ENCODE data around the gene ARHGEF2. TPM values are rescaled to one million over a fixed set of nuclear protein-coding genes. Genes with fewer than 3 reads are reported as not detected.

ARHGEF2 gene
- total and polyA plus RNA-seq, 2 of the 13 experiments (the other 11 are each of a cell fraction or from before 2014, with no cell fraction given) = 16.1 to 32.1 TPM

- Histone ChIP-seq H3K4me2 (ENCODE audit: low read depth, low read length) (no peak overlapping the region), H3K4me1 (ENCODE audit: insufficient read depth, low read length) (no peaks in the 10 kb centered on the region), H2AFZ (ENCODE audit: low read length) (no peak overlapping the region), H3K79me2 (ENCODE audit: insufficient read depth, low read length) (no peaks in the 10 kb centered on the region), H3K4me3 (replicated peaks in 1 of 3; ENCODE audit: insufficient read depth in 1 of 3, low read depth in 2 of 3, low read length in 3 of 3) (no peak overlapping the region), H3K9ac (ENCODE audit: insufficient read depth, low read depth, low read length) (no peak overlapping the region), H4K20me1 (ENCODE audit: insufficient read depth, low read length) (no peaks in the 10 kb centered on the region), H3K9me3 (ENCODE audit: low read length) (no peaks in the 10 kb centered on the region), H3K27ac (ENCODE audit: extremely low read length, insufficient read depth, low read length) (no peak overlapping the region), H3K27me3 (ENCODE audit: control insufficient read depth in 1 of 2, insufficient read depth in 2 of 2, low read length in 2 of 2) (no peaks in the 10 kb centered on the region), H3K36me3 (replicated peaks in 1 of 2; ENCODE audit: control insufficient read depth in 1 of 2, insufficient read depth in 2 of 2, low read length in 2 of 2) (peaks cover 15 to 41% of the 10 kb centered on the region in 2 experiments)
- ATAC-seq = no peak
- WGBS (ENCODE audit: low lambda C conversion rate) = 99% methylated on average over 4 of the region's 4 CpGs
- ChIA-PET CTCF (ENCODE audit: low intra/inter-chr PET ratio, low total read pairs) (no interaction called here), POLR2A (no interaction called here)
- in situ Hi-C loops (cut with HindIII; ENCODE audit: extremely low pct_ligation_motif_present, low pct_unique_long_range_greater_than_20kb) (no loop called here), intact Hi-C loops (cut with micrococcal nuclease; ENCODE audit: unreplicated experiment) (no loop called here)
- FAIRE-seq = no peak
- no TSS peak for BruUV-seq (replicated peaks)
- no peak for DNase-seq (ENCODE audit: low spot score)
- no peak for TF ChIP-seq ZNF101 (CRISPR knock-in tag; IDR thresholded peaks at IDR 0.05; ENCODE audit: borderline replicate concordance, low read depth)
- no peak for TF ChIP-seq ZNF580 (CRISPR knock-in tag; IDR thresholded peaks at IDR 0.05; ENCODE audit: borderline replicate concordance, low read depth)
- no peak for TF ChIP-seq ZSCAN30 (CRISPR knock-in tag; IDR thresholded peaks at IDR 0.05)
- TF ChIP-seq ZNF839 (CRISPR knock-in tag; IDR thresholded peaks at IDR 0.05; ENCODE audit: borderline replicate concordance) = no peak
- no peak for TF ChIP-seq FOSL2 (CRISPR knock-in tag; IDR thresholded peaks at IDR 0.05)
- no peak for TF ChIP-seq ZFX (CRISPR knock-in tag; IDR thresholded peaks at IDR 0.05; ENCODE audit: low read depth)
- no peak for TF ChIP-seq ZNF430 (CRISPR knock-in tag; IDR thresholded peaks at IDR 0.05)
- no peak for TF ChIP-seq HIVEP1 (CRISPR knock-in tag; IDR thresholded peaks at IDR 0.05)
- TF ChIP-seq DMAP1 (CRISPR knock-in tag; IDR thresholded peaks at IDR 0.05) = no peak
These were observed 78.2 kb downstream of the ARHGEF2 start for GRCh38 chr1:155900161-155900560.

GRCh38 chr1:155899683-155900082 is 78.7 kb downstream of the ARHGEF2 start:
- no peaks in the 10 kb centered on the region for H4K20me1 ChIP-seq (ENCODE audit: insufficient read depth, low read length)
- in situ Hi-C loops (cut with HindIII; ENCODE audit: extremely low pct_ligation_motif_present, low pct_unique_long_range_greater_than_20kb) (no loop called here), intact Hi-C loops (cut with micrococcal nuclease; ENCODE audit: unreplicated experiment) (loop anchor here (10.0 kb wide), 1 partner anchor 1515 kb away; no protein-coding TSS in a partner anchor)
- H3K79me2 ChIP-seq (ENCODE audit: insufficient read depth, low read length) = no peaks in the 10 kb centered on the region
- H3K4me3 ChIP-seq (replicated peaks in 1 of 3; ENCODE audit: insufficient read depth in 1 of 3, low read depth in 2 of 3, low read length in 3 of 3) = no peak overlapping the region
- no peak overlapping the region for H3K27ac ChIP-seq (ENCODE audit: extremely low read length, insufficient read depth, low read length)
- ChIA-PET CTCF (ENCODE audit: low intra/inter-chr PET ratio, low total read pairs) (no interaction called here), POLR2A (no interaction called here)
- no peaks in the 10 kb centered on the region for H3K9me3 ChIP-seq (ENCODE audit: low read length)
- 95% methylated on average over 2 of the region's 2 CpGs for WGBS (ENCODE audit: low lambda C conversion rate)
- no TSS peak for BruUV-seq (replicated peaks)
- no peak for ATAC-seq
- no peak for FAIRE-seq
- DNase-seq (ENCODE audit: low spot score) = no peak
- no peak overlapping the region for H3K4me2 ChIP-seq (ENCODE audit: low read depth, low read length)
- H2AFZ ChIP-seq (ENCODE audit: low read length) = no peak overlapping the region
- H3K27me3 ChIP-seq (ENCODE audit: control insufficient read depth in 1 of 2, insufficient read depth in 2 of 2, low read length in 2 of 2) = no peaks in the 10 kb centered on the region
- no peaks in the 10 kb centered on the region for H3K4me1 ChIP-seq (ENCODE audit: insufficient read depth, low read length)
- no peak overlapping the region for H3K9ac ChIP-seq (ENCODE audit: insufficient read depth, low read depth, low read length)
- H3K36me3 ChIP-seq (replicated peaks in 1 of 2; ENCODE audit: control insufficient read depth in 1 of 2, insufficient read depth in 2 of 2, low read length in 2 of 2) = peaks cover 13 to 36% of the 10 kb centered on the region in 2 experiments
- TF ChIP-seq NR1H2 (CRISPR knock-in tag; IDR thresholded peaks at IDR 0.05; ENCODE audit: borderline replicate concordance, low read depth) (no peak), PBX3 (CRISPR knock-in tag; IDR thresholded peaks at IDR 0.05; ENCODE audit: borderline replicate concordance) (no peak), ZMYM2 (CRISPR knock-in tag; IDR thresholded peaks at IDR 0.05) (no peak), ZC3H4 (CRISPR knock-in tag; IDR thresholded peaks at IDR 0.05; ENCODE audit: borderline replicate concordance) (no peak), ZFP91 (CRISPR knock-in tag; IDR thresholded peaks at IDR 0.05; ENCODE audit: borderline replicate concordance) (no peak), ZNF776 (CRISPR knock-in tag; IDR thresholded peaks at IDR 0.05) (no peak), PLSCR1 (CRISPR knock-in tag; IDR thresholded peaks at IDR 0.05; ENCODE audit: borderline replicate concordance) (no peak), TGIF2 (CRISPR knock-in tag; IDR thresholded peaks at IDR 0.05) (no peak)

Measured in HepG2 (cell line).